ENCODE results near the gene HNRNPA2B1.

The HNRNPA2B1 gene

DNA sequence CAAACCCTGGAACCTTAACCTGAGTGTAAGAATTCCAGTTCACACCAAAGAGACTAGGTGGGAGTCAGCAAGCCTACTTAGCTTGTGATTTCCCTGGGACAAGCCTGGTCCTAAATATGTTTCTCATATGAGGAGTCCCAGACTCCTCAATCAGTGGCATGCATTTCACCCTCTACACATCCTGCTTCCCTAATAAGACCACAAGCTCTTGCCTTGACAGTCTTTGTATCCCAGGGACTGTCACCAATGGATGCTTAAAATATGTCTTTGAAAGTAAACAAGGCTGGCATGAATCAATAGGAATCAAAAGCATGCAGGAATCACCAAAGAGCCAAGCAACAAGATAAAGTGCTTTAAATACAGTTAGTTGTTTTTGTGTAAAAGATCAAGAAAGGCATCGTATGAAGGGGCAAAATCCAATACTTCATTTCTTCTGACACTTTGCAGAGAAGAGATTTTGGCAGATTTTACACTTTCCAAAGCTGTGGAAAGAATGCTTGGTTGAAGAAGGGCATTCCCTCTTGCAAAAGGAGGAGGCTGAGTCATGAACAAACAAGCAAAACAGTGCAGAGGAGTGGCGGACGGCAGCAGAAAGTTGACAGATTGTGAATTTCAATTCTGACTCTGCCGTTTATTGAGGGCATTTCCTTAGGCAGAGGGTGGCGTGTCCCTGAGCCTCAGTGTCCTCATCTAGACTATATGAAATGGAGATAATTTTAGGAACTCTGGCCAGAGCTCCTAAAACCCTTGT lies 57.1 kb downstream of the HNRNPA2B1 start:
- H3K4me2 ChIP-seq (ENCODE audit: low read depth, low read length, poor library complexity, severe bottlenecking) = no peak overlapping the region
- TF ChIP-seq, protein P1, sequence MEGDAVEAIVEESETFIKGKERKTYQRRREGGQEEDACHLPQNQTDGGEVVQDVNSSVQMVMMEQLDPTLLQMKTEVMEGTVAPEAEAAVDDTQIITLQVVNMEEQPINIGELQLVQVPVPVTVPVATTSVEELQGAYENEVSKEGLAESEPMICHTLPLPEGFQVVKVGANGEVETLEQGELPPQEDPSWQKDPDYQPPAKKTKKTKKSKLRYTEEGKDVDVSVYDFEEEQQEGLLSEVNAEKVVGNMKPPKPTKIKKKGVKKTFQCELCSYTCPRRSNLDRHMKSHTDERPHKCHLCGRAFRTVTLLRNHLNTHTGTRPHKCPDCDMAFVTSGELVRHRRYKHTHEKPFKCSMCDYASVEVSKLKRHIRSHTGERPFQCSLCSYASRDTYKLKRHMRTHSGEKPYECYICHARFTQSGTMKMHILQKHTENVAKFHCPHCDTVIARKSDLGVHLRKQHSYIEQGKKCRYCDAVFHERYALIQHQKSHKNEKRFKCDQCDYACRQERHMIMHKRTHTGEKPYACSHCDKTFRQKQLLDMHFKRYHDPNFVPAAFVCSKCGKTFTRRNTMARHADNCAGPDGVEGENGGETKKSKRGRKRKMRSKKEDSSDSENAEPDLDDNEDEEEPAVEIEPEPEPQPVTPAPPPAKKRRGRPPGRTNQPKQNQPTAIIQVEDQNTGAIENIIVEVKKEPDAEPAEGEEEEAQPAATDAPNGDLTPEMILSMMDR (conservative IDR thresholded peaks at IDR 0.05; ENCODE audit: low read length) = no peak
- no peak for TF ChIP-seq EZH2phosphoT487 (IDR thresholded peaks at IDR 0.05; ENCODE audit: borderline replicate concordance)
- no peaks in the 10 kb centered on the region for H3F3A ChIP-seq (ENCODE audit: low read depth)

DNA sequence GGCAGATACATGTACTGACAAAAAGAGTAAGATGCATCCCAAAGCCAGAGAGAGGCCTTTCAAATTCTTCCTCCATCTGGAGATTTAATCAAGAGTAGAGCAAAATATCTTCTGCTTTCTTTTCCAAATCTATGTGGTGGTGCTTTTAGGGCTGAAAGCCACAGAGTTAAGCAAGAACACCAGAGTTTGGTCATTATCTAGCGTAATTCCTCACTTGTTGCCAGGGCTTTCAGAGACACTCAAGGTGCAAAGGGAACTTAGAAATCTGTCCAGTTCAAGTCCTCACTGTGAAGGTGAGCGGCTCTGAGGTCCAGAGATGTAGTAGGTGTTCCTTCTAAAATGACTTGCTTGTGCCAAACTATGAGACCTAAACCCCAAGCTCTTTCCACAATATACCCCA lies 59.5 kb downstream of the HNRNPA2B1 start:
- H3K4me1 ChIP-seq (ENCODE audit: insufficient read depth, low read length, poor library complexity, severe bottlenecking) = no peaks in the 10 kb centered on the region
- no peak overlapping the region for H3K4me2 ChIP-seq (ENCODE audit: low read depth, low read length, poor library complexity, severe bottlenecking)
- H3K36me3 ChIP-seq (ENCODE audit: insufficient read depth, low read length) = no peaks in the 10 kb centered on the region
- H3K9me2 ChIP-seq (replicated peaks; ENCODE audit: low read depth, low read length) = no peaks in the 10 kb centered on the region
- no peaks in the 10 kb centered on the region for H3K9me3 ChIP-seq (ENCODE audit: insufficient read depth, low read depth, low read length)
- no peak overlapping the region for H3K4me3 ChIP-seq (ENCODE audit: low read length, poor library complexity, severe bottlenecking)
- H3K9ac ChIP-seq (ENCODE audit: low read depth, low read length, poor library complexity, severe bottlenecking) = no peak overlapping the region
- TF ChIP-seq, protein P1 (conservative IDR thresholded peaks at IDR 0.05; ENCODE audit: low read length) = no peak
- TF ChIP-seq EZH2phosphoT487 (IDR thresholded peaks at IDR 0.05; ENCODE audit: borderline replicate concordance) = no peak
- no peaks in the 10 kb centered on the region for H3K27me3 ChIP-seq (ENCODE audit: insufficient read depth, low read length, poor library complexity, severe bottlenecking)
- H4K20me1 ChIP-seq (ENCODE audit: insufficient read depth, low read length, poor library complexity, severe bottlenecking) = no peaks in the 10 kb centered on the region
- no peaks in the 10 kb centered on the region for H3F3A ChIP-seq (ENCODE audit: low read depth)
- no peaks in the 10 kb centered on the region for H3K79me2 ChIP-seq (ENCODE audit: insufficient read depth, low read length)
- H2AFZ ChIP-seq (ENCODE audit: low read length) = no peak overlapping the region

More for the DNA sequence above, 57.1 kb downstream of the HNRNPA2B1 start:
- H3K4me1 ChIP-seq (ENCODE audit: insufficient read depth, low read length, poor library complexity, severe bottlenecking) = no peaks in the 10 kb centered on the region
- no peaks in the 10 kb centered on the region for H3K9me3 ChIP-seq (ENCODE audit: insufficient read depth, low read depth, low read length)
- no peaks in the 10 kb centered on the region for H3K27me3 ChIP-seq (ENCODE audit: insufficient read depth, low read length, poor library complexity, severe bottlenecking)
- no peak overlapping the region for H3K9ac ChIP-seq (ENCODE audit: low read depth, low read length, poor library complexity, severe bottlenecking)
- H3K9me2 ChIP-seq (replicated peaks; ENCODE audit: low read depth, low read length) = no peaks in the 10 kb centered on the region
- no peak overlapping the region for H2AFZ ChIP-seq (ENCODE audit: low read length)
- no peaks in the 10 kb centered on the region for H3K36me3 ChIP-seq (ENCODE audit: insufficient read depth, low read length)
- no peak overlapping the region for H3K4me3 ChIP-seq (ENCODE audit: low read length, poor library complexity, severe bottlenecking)
- no peaks in the 10 kb centered on the region for H3K79me2 ChIP-seq (ENCODE audit: insufficient read depth, low read length)
- no peaks in the 10 kb centered on the region for H4K20me1 ChIP-seq (ENCODE audit: insufficient read depth, low read length, poor library complexity, severe bottlenecking)

DNA sequence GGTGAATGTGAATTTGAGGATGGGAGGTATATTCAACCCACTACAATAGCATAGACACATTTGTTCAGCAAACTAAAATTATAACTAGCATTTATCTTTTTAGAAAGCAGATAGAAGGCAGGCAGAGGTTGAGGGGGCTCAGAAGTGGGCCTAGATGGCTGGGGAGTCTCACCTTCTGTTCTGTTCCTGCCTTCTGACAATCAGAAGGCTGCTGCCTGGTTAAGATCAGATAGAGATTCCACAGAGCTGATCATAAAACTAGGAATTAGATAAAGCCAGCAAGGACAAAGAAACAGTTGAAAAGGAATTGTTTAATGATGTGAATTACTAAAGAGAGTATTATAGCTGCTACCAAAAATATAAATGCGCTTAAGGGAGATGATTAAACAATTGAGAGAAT lies 60.2 kb downstream of the HNRNPA2B1 start:
- no peak overlapping the region for H3K4me2 ChIP-seq (ENCODE audit: low read depth, low read length, poor library complexity, severe bottlenecking)
- TF ChIP-seq, protein P1 (conservative IDR thresholded peaks at IDR 0.05; ENCODE audit: low read length) = no peak
- TF ChIP-seq EZH2phosphoT487 (IDR thresholded peaks at IDR 0.05; ENCODE audit: borderline replicate concordance) = no peak
- no peaks in the 10 kb centered on the region for H3K9me2 ChIP-seq (replicated peaks; ENCODE audit: low read depth, low read length)
- H3K9me3 ChIP-seq (ENCODE audit: insufficient read depth, low read depth, low read length) = no peaks in the 10 kb centered on the region
- no peak overlapping the region for H3K9ac ChIP-seq (ENCODE audit: low read depth, low read length, poor library complexity, severe bottlenecking)
- H2AFZ ChIP-seq (ENCODE audit: low read length) = no peak overlapping the region
- H3K36me3 ChIP-seq (ENCODE audit: insufficient read depth, low read length) = no peaks in the 10 kb centered on the region
- H3F3A ChIP-seq (ENCODE audit: low read depth) = no peaks in the 10 kb centered on the region
- no peaks in the 10 kb centered on the region for H3K79me2 ChIP-seq (ENCODE audit: insufficient read depth, low read length)
- H3K4me3 ChIP-seq (ENCODE audit: low read length, poor library complexity, severe bottlenecking) = no peak overlapping the region
- H3K4me1 ChIP-seq (ENCODE audit: insufficient read depth, low read length, poor library complexity, severe bottlenecking) = no peaks in the 10 kb centered on the region
- no peaks in the 10 kb centered on the region for H4K20me1 ChIP-seq (ENCODE audit: insufficient read depth, low read length, poor library complexity, severe bottlenecking)
- H3K27me3 ChIP-seq (ENCODE audit: insufficient read depth, low read length, poor library complexity, severe bottlenecking) = no peaks in the 10 kb centered on the region
